K562 (cell line): ENCODE results near the gene MCIDAS.

Experiments
- BDP1 ChIP-seq: IDR thresholded peaks from 3 replicates; pipeline ENCODE4 v1.6.1; 2011; ENCODE audit not compliant: insufficient read length, insufficient read depth
- GABPA ChIP-seq: fragments of 200-800 bp; sonication (Bioruptor generic); conservative IDR thresholded peaks from 2 replicates; pipeline ENCODE4 v1.6.1; 2016; ENCODE audit warnings: low read depth, missing genetic modification characterization, missing compliant biosample characterization
- RNF2 ChIP-seq: sonication (generic); IDR thresholded peaks from 2 replicates; pipeline ENCODE4 v1.6.1; 2016
- ZNF561 ChIP-seq: fragments of 450-650 bp; formaldehyde crosslinking; conservative IDR thresholded peaks from 2 replicates; pipeline ENCODE4 v1.4.0; 2020; ENCODE audit warnings: mild to moderate bottlenecking, moderate library complexity

- TF ChIP-seq ZNF561 (CRISPR knock-in tag) (no peak), GABPA (tag) (no peak), RNF2 (no peak), BDP1 (no peak)
Measured at GRCh38 chr5:55222985-55223811, 3.9 kb downstream of the MCIDAS start.
